Measurements from ENCODE around the gene PMF1.

PMF1 gene

GRCh38 chr1:156230473-156230837, 17.6 kb downstream of the PMF1 start:
- Histone ChIP-seq H3K79me2 (ENCODE audit: control insufficient read depth, insufficient read depth, low read length, poor library complexity) (no peaks in the 10 kb centered on the region), H3K14ac (ENCODE audit: low read length) (no peak overlapping the region), H2AK5ac (ENCODE audit: low read length) (no peak overlapping the region), H2BK12ac (ENCODE audit: low read length) (no peak overlapping the region), H2BK120ac (ENCODE audit: insufficient read depth, low read length, poor library complexity) (no peak overlapping the region), H3K4me1 (ENCODE audit: control insufficient read depth in 1 of 2, insufficient read depth in 2 of 2, low read length in 2 of 2) (peaks cover 8 to 21% of the 10 kb centered on the region in 2 experiments), H3K4ac (ENCODE audit: low read depth, low read length) (no peak overlapping the region), H3K27ac (ENCODE audit: low read depth, low read length) (no peak overlapping the region), H3K27me3 (ENCODE audit: insufficient read depth, low read length) (no peaks in the 10 kb centered on the region), H3K4me3 (ENCODE audit: low read depth, low read length) (no peak overlapping the region), H3K9me3 (ENCODE audit: insufficient read depth, low read depth, low read length) (no peaks in the 10 kb centered on the region), H4K91ac (ENCODE audit: low read depth, low read length) (no peak overlapping the region), H2BK5ac (ENCODE audit: low read depth, low read length, poor library complexity) (no peak overlapping the region), H3K36me3 (ENCODE audit: control insufficient read depth in 1 of 2, insufficient read depth in 2 of 2, low read length in 2 of 2) (peaks cover 10 to 13% of the 10 kb centered on the region in 2 experiments), H2AFZ (ENCODE audit: insufficient read depth, low read length, poor library complexity) (no peak overlapping the region), H4K8ac (ENCODE audit: low read depth, low read length) (no peak overlapping the region), H3K9ac (ENCODE audit: low read length) (no peak overlapping the region), H3K23ac (ENCODE audit: low read length) (no peak overlapping the region), H3K79me1 (ENCODE audit: low read length) (peaks cover 3% of the 10 kb centered on the region), H3K18ac (ENCODE audit: low read length) (no peak overlapping the region), H4K12ac (ENCODE audit: low read depth, low read length) (no peak overlapping the region), H3K4me2 (ENCODE audit: low read length) (no peak overlapping the region)
- no CpG with 5 or more reads among the region's 1 CpG for WGBS (ENCODE audit: extremely low coverage, insufficient coverage, insufficient read length)
- no peak for DNase-seq

GRCh38 chr1:156232201-156232894, 19.5 kb downstream of the PMF1 start:
- Histone ChIP-seq H4K8ac (ENCODE audit: low read depth, low read length) (no peak overlapping the region), H3K79me1 (ENCODE audit: low read length) (peaks cover 3% of the 10 kb centered on the region), H3K14ac (ENCODE audit: low read length) (no peak overlapping the region), H2BK5ac (ENCODE audit: low read depth, low read length, poor library complexity) (no peak overlapping the region), H3K4ac (ENCODE audit: low read depth, low read length) (no peak overlapping the region), H3K9me3 (ENCODE audit: insufficient read depth, low read depth, low read length) (no peaks in the 10 kb centered on the region), H2AK5ac (ENCODE audit: low read length) (no peak overlapping the region), H3K27ac (ENCODE audit: low read depth, low read length) (no peak overlapping the region), H4K12ac (ENCODE audit: low read depth, low read length) (no peak overlapping the region), H3K79me2 (ENCODE audit: control insufficient read depth, insufficient read depth, low read length, poor library complexity) (no peaks in the 10 kb centered on the region), H3K18ac (ENCODE audit: low read length) (no peak overlapping the region), H2BK12ac (ENCODE audit: low read length) (no peak overlapping the region), H3K23ac (ENCODE audit: low read length) (no peak overlapping the region), H3K4me1 (ENCODE audit: control insufficient read depth in 1 of 2, insufficient read depth in 2 of 2, low read length in 2 of 2) (peaks cover 8 to 21% of the 10 kb centered on the region in 2 experiments), H2BK120ac (ENCODE audit: insufficient read depth, low read length, poor library complexity) (no peak overlapping the region), H4K91ac (ENCODE audit: low read depth, low read length) (no peak overlapping the region), H3K27me3 (ENCODE audit: insufficient read depth, low read length) (no peaks in the 10 kb centered on the region), H3K4me2 (ENCODE audit: low read length) (no peak overlapping the region), H2AFZ (ENCODE audit: insufficient read depth, low read length, poor library complexity) (no peak overlapping the region), H3K4me3 (ENCODE audit: low read depth, low read length) (no peak overlapping the region), H3K36me3 (ENCODE audit: control insufficient read depth in 1 of 2, insufficient read depth in 2 of 2, low read length in 2 of 2) (peaks cover 19 to 20% of the 10 kb centered on the region in 2 experiments), H3K9ac (ENCODE audit: low read length) (no peak overlapping the region)
- WGBS (ENCODE audit: extremely low coverage, insufficient coverage, insufficient read length): no CpG with 5 or more reads among the region's 12 CpGs
- no peak for DNase-seq

- H3K4ac ChIP-seq (ENCODE audit: low read depth, low read length): no peak overlapping the region
- peak overlapping the region; percentile 31 for H4K91ac ChIP-seq (ENCODE audit: low read depth, low read length)
Observed at GRCh38 chr1:156233426-156234127, 20.8 kb downstream of the PMF1 start.

GRCh38 chr1:156236164-156236563, 23.4 kb downstream of the PMF1 start:
- Histone ChIP-seq H2AK5ac (ENCODE audit: low read length) (no peak overlapping the region), H3K27ac (ENCODE audit: low read depth, low read length) (no peak overlapping the region), H4K8ac (ENCODE audit: low read depth, low read length) (no peak overlapping the region), H3K4me2 (ENCODE audit: low read length) (no peak overlapping the region), H4K12ac (ENCODE audit: low read depth, low read length) (no peak overlapping the region), H3K23ac (ENCODE audit: low read length) (no peak overlapping the region), H3K14ac (ENCODE audit: low read length) (no peak overlapping the region), H3K4ac (ENCODE audit: low read depth, low read length) (no peak overlapping the region), H3K9ac (ENCODE audit: low read length) (no peak overlapping the region), H2AFZ (ENCODE audit: insufficient read depth, low read length, poor library complexity) (no peak overlapping the region), H3K27me3 (ENCODE audit: insufficient read depth, low read length) (no peaks in the 10 kb centered on the region), H4K91ac (ENCODE audit: low read depth, low read length) (no peak overlapping the region), H3K18ac (ENCODE audit: low read length) (no peak overlapping the region), H3K79me2 (ENCODE audit: control insufficient read depth, insufficient read depth, low read length, poor library complexity) (no peaks in the 10 kb centered on the region), H2BK120ac (ENCODE audit: insufficient read depth, low read length, poor library complexity) (no peak overlapping the region), H3K4me3 (ENCODE audit: low read depth, low read length) (no peak overlapping the region), H3K9me3 (ENCODE audit: insufficient read depth, low read depth, low read length) (no peaks in the 10 kb centered on the region), H2BK5ac (ENCODE audit: low read depth, low read length, poor library complexity) (no peak overlapping the region), H3K79me1 (ENCODE audit: low read length) (peaks cover 3% of the 10 kb centered on the region), H2BK12ac (ENCODE audit: low read length) (no peak overlapping the region), H3K36me3 (ENCODE audit: control insufficient read depth in 1 of 2, insufficient read depth in 2 of 2, low read length in 2 of 2) (peaks cover 32 to 34% of the 10 kb centered on the region in 2 experiments), H3K4me1 (ENCODE audit: control insufficient read depth in 1 of 2, insufficient read depth in 2 of 2, low read length in 2 of 2) (peaks cover 8 to 18% of the 10 kb centered on the region in 2 experiments)
- DNase-seq: no peak
- WGBS (ENCODE audit: extremely low coverage, insufficient coverage, insufficient read length): no CpG with 5 or more reads among the region's 12 CpGs

More at GRCh38 chr1:156233426-156234127, 20.8 kb downstream of the PMF1 start:
- H3K23ac ChIP-seq (ENCODE audit: low read length): no peak overlapping the region
- no peak overlapping the region for H3K4me2 ChIP-seq (ENCODE audit: low read length)
- H3K79me2 ChIP-seq (ENCODE audit: control insufficient read depth, insufficient read depth, low read length, poor library complexity): no peaks in the 10 kb centered on the region
- H2BK5ac ChIP-seq (ENCODE audit: low read depth, low read length, poor library complexity): peak overlapping the region; percentile 32
- no CpG with 5 or more reads among the region's 5 CpGs for WGBS (ENCODE audit: extremely low coverage, insufficient coverage, insufficient read length)
- H2AK5ac ChIP-seq (ENCODE audit: low read length): no peak overlapping the region
- no peak overlapping the region for H2AFZ ChIP-seq (ENCODE audit: insufficient read depth, low read length, poor library complexity)
- H3K4me1 ChIP-seq (ENCODE audit: control insufficient read depth in 1 of 2, insufficient read depth in 2 of 2, low read length in 2 of 2): peaks cover 8 to 19% of the 10 kb centered on the region in 2 experiments
- H3K14ac ChIP-seq (ENCODE audit: low read length): no peak overlapping the region
- H2BK12ac ChIP-seq (ENCODE audit: low read length): peak overlapping the region; percentile 65
- H3K9ac ChIP-seq (ENCODE audit: low read length): no peak overlapping the region
- H3K36me3 ChIP-seq (ENCODE audit: control insufficient read depth in 1 of 2, insufficient read depth in 2 of 2, low read length in 2 of 2): peaks cover 19 to 24% of the 10 kb centered on the region in 2 experiments
- H4K8ac ChIP-seq (ENCODE audit: low read depth, low read length): no peak overlapping the region
- H3K27me3 ChIP-seq (ENCODE audit: insufficient read depth, low read length): no peaks in the 10 kb centered on the region
- peak overlapping the region; percentile 33 for H2BK120ac ChIP-seq (ENCODE audit: insufficient read depth, low read length, poor library complexity)
- H3K79me1 ChIP-seq (ENCODE audit: low read length): peaks cover 3% of the 10 kb centered on the region
- H3K27ac ChIP-seq (ENCODE audit: low read depth, low read length): no peak overlapping the region
- H3K18ac ChIP-seq (ENCODE audit: low read length): peak overlapping the region; percentile 44
- peak in 1 of 2 donors; percentile 64 for DNase-seq
- H4K12ac ChIP-seq (ENCODE audit: low read depth, low read length): no peak overlapping the region
- no peak overlapping the region for H3K4me3 ChIP-seq (ENCODE audit: low read depth, low read length)
- H3K9me3 ChIP-seq (ENCODE audit: insufficient read depth, low read depth, low read length): no peaks in the 10 kb centered on the region

Data from trophoblast cell (in vitro differentiated cells and primary cell).